DND-41 (cell line): Measurements from ENCODE around the gene NKX6-1.

Experiments used
- CTCF ChIP-seq: IDR thresholded peaks from 2 replicates; pipeline ENCODE4 v1.5.1; 2012; ENCODE audit warnings: borderline replicate concordance, low read length, moderate library complexity, mild to moderate bottlenecking; ENCODE audit not compliant: poor library complexity, severe bottlenecking; ENCODE audit errors: extremely low read depth
- EZH2 ChIP-seq: IDR thresholded peaks from 3 replicates; pipeline ENCODE4 v1.6.1; 2012; ENCODE audit warnings: borderline replicate concordance, low read depth, mild to moderate bottlenecking, moderate library complexity, low read length, inconsistent platforms; ENCODE audit not compliant: severe bottlenecking

GRCh38 chr4:84481077-84481859, 17.8 kb downstream of the NKX6-1 start:
- no peak for TF ChIP-seq CTCF
- TF ChIP-seq EZH2 = no peak
